Loucy (cell line): ENCODE results near the gene SENP2.

Source experiments
- H2AFZ ChIP-seq: fragments of 200-600 bp; sonication (generic); 2 replicates; pipeline ENCODE4 v1.6.0; 2016; ENCODE audit warnings: antibody characterized with exemption, mild to moderate bottlenecking, low read length, moderate library complexity
- H3F3A ChIP-seq: fragments of 200-600 bp; 2 replicates; pipeline ENCODE4 v1.6.0; 2016; ENCODE audit warnings: antibody characterized with exemption, low read depth, mild to moderate bottlenecking
- H3K27me3 ChIP-seq: fragments of 200-600 bp; sonication (generic); 2 replicates; pipeline ENCODE4 v1.6.1; 2014; ENCODE audit warnings: low read length, mild to moderate bottlenecking; ENCODE audit not compliant: insufficient read depth, poor library complexity, severe bottlenecking
- H3K36me3 ChIP-seq: fragments of 200-600 bp; sonication (generic); 2 replicates; pipeline ENCODE4 v1.6.1; 2016; ENCODE audit warnings: low read length; ENCODE audit not compliant: insufficient read depth
- H3K4me1 ChIP-seq: fragments of 200-600 bp; sonication (generic); 2 replicates; pipeline ENCODE4 v1.5.1; 2014; ENCODE audit warnings: low read length, mild to moderate bottlenecking; ENCODE audit not compliant: insufficient read depth, poor library complexity, severe bottlenecking
- H3K4me2 ChIP-seq: fragments of 200-600 bp; sonication (generic); 2 replicates; pipeline ENCODE4 v1.6.0; 2014; ENCODE audit warnings: antibody characterized with exemption, low read length, low read depth, mild to moderate bottlenecking; ENCODE audit not compliant: poor library complexity, severe bottlenecking
- H3K4me3 ChIP-seq: fragments of 200-600 bp; sonication (generic); 2 replicates; pipeline ENCODE4 v1.5.1; 2014; ENCODE audit warnings: low read length, mild to moderate bottlenecking, mixed read lengths; ENCODE audit not compliant: poor library complexity, severe bottlenecking
- H3K79me2 ChIP-seq: fragments of 200-600 bp; sonication (generic); 2 replicates; pipeline ENCODE4 v1.6.1; 2014; ENCODE audit warnings: low read length; ENCODE audit not compliant: insufficient read depth
- H3K9ac ChIP-seq: fragments of 200-600 bp; sonication (generic); 2 replicates; pipeline ENCODE4 v1.6.0; 2014; ENCODE audit warnings: mild to moderate bottlenecking, low read depth, low read length, moderate library complexity; ENCODE audit not compliant: poor library complexity, severe bottlenecking
- H3K9me2 ChIP-seq: fragments of 200-600 bp; sonication (generic); replicated peaks from 2 replicates; pipeline ENCODE4 v1.6.1; 2016; ENCODE audit warnings: low read depth, low read length, mixed read lengths
- H3K9me3 ChIP-seq: fragments of 200-600 bp; sonication (generic); 2 replicates; pipeline ENCODE4 v1.6.1; 2014; ENCODE audit warnings: mild to moderate bottlenecking, antibody characterized with exemption, low read length, low read depth; ENCODE audit not compliant: insufficient read depth
- H4K20me1 ChIP-seq: fragments of 200-600 bp; sonication (generic); 2 replicates; pipeline ENCODE4 v1.6.0; 2014; ENCODE audit warnings: antibody characterized with exemption, low read length, mild to moderate bottlenecking; ENCODE audit not compliant: insufficient read depth, poor library complexity, severe bottlenecking
- CTCF ChIP-seq: fragments of 200-600 bp; sonication (generic); conservative IDR thresholded peaks from 2 replicates; pipeline ENCODE4 v1.5.1; 2014; ENCODE audit warnings: mild to moderate bottlenecking, antibody characterized with exemption, low read length
- EZH2phosphoT487 ChIP-seq: fragments of 200-600 bp; IDR thresholded peaks from 2 replicates; pipeline ENCODE4 v1.6.1; 2018; ENCODE audit warnings: antibody characterized with exemption, mild to moderate bottlenecking, moderate library complexity, borderline replicate concordance

Gene SENP2

DNA sequence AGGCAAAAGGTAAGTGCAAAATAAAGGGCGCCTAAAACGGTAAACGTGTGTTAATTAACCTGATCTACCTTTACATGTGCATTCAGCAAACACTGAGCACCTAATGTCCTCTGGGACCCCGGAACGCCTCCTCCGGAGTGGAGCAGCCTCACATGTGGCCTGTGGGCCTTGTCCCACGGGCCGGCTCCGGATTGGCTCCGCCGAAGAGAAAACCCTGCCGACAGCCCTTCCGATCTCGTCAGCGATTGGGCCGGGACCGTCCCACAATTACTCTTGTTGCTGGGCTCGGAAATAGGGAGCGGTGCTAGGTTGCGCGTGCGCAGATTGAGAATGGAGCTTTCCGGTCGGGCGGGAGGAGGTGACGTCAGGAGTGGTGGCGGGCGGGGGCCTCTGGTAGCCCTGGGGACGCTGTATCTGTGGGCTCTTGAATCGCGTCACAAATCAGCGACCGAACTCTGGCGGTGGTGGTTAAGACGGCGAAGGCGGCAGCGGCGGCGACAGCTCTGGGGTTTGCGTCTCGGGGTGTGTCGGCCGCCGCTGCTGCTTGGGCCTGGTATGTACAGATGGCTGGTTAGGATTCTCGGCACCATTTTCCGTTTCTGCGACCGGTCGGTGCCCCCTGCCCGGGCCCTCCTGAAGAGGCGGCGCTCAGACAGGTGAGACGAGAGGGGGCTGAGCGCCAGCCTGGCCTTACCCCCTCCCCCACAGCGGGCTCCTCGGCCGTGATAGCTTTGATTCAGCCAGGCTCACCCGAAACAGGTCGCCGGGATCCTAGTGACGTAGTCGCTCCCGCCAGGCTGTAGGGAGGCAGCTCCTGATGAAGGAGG, at the start of gene SENP2:
SENP2 (plus strand) TSS at position 437 of the 827 bp plus-strand sequence; CDS start at position 556, 119 bp downstream.
- Histone ChIP-seq H3K79me2 (peaks cover 34% of the 10 kb centered on the region), H2AFZ (peak within 1 kb of the TSS; percentile 80)
- no peak for TF ChIP-seq CTCF
- no peak for TF ChIP-seq EZH2phosphoT487

DNA sequence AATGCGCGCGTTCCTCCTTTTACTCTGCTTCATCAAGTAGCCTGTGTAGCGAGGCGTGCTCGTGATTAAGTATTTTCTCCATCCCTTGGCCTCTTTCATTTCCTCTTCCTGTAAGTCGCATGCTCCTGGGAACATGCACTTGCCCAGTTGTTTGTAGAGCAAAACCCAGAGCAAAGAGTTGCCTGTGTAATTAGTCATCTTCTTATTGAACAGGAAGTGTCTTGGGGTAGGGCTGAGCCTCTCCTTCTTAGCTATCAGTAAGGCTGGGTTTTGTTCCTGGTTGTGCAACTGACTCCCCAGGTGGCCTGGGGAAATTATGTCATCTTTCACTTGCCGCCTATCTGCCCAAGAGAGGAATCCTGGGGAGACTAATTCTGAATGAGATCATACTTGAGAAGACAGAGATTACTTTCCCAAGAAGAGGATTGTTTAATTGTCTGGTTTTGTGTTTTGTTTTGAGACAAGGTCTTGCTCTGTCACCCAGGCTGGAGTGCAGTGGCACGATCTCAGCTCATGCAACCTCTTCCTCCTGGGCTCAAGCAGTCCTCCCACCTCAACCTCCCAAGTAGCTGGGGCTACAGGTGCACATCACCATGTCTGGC, 48.6 kb upstream of the SENP2 start:
- H3K4me2 ChIP-seq: peak overlapping the region; percentile 13
- no peak overlapping the region for H3K4me3 ChIP-seq
- H3K27me3 ChIP-seq: no peaks in the 10 kb centered on the region
- H3K4me1 ChIP-seq: peaks cover 9% of the 10 kb centered on the region
- H3K79me2 ChIP-seq: no peaks in the 10 kb centered on the region
- no peaks in the 10 kb centered on the region for H4K20me1 ChIP-seq
- no peak overlapping the region for H3K9ac ChIP-seq
- H2AFZ ChIP-seq: peak overlapping the region; percentile 83
- no peaks in the 10 kb centered on the region for H3F3A ChIP-seq
- no peaks in the 10 kb centered on the region for H3K36me3 ChIP-seq
- no peaks in the 10 kb centered on the region for H3K9me2 ChIP-seq
- no peak for TF ChIP-seq CTCF
- no peak for TF ChIP-seq EZH2phosphoT487
- no peaks in the 10 kb centered on the region for H3K9me3 ChIP-seq

More for the DNA sequence above, at the start of gene SENP2:
- Histone ChIP-seq H3K27me3 (no peaks in the 10 kb centered on the region), H3K4me1 (peaks cover 23% of the 10 kb centered on the region), H3K4me3 (peak within 1 kb of the TSS; percentile 89), H4K20me1 (peaks cover 3% of the 10 kb centered on the region), H3K9me2 (no peaks in the 10 kb centered on the region), H3F3A (no peaks in the 10 kb centered on the region), H3K4me2 (peak within 1 kb of the TSS; percentile 94), H3K9ac (peak within 1 kb of the TSS; percentile 79), H3K9me3 (no peaks in the 10 kb centered on the region), H3K36me3 (no peaks in the 10 kb centered on the region)

GRCh38 chr3:185539934-185540333, 46.2 kb upstream of the SENP2 start:
- Histone ChIP-seq H3K27me3 (no peaks in the 10 kb centered on the region), H3K9ac (no peak overlapping the region), H3K9me3 (no peaks in the 10 kb centered on the region), H3K4me1 (peaks cover 9% of the 10 kb centered on the region), H4K20me1 (no peaks in the 10 kb centered on the region), H3F3A (no peaks in the 10 kb centered on the region), H3K4me3 (no peak overlapping the region), H3K4me2 (no peak overlapping the region), H2AFZ (no peak overlapping the region), H3K9me2 (no peaks in the 10 kb centered on the region), H3K36me3 (no peaks in the 10 kb centered on the region), H3K79me2 (no peaks in the 10 kb centered on the region)
- no peak for TF ChIP-seq CTCF
- no peak for TF ChIP-seq EZH2phosphoT487
